Activated CD8-positive, alpha-beta memory T cell treated with anti-CD3 and anti-CD28 coated beads, Interleukin-2, amount 50 U/mL, for 24 hours (primary cell): ENCODE measurements around the gene WNT9A.
"Not testable (repeated sequence)": the region's sequence is repeated elsewhere in the genome, so short reads cannot be mapped to it uniquely, and the experiment has no call there.

Experiments
- DNase-seq: peaks from one replicate; pipeline ENCODE4 v3.0.0-alpha.2; 2020; ENCODE audit errors: extremely low read depth

Gene WNT9A

GRCh38 chr1:227910511-227911153 is 37.1 kb downstream of the WNT9A start:
- no peak for DNase-seq

GRCh38 chr1:227909923-227910328 is 37.8 kb downstream of the WNT9A start:
- DNase-seq, result not testable (repeated sequence)

GRCh38 chr1:227909188-227909587 is 38.5 kb downstream of the WNT9A start:
- no peak for DNase-seq

GRCh38 chr1:227908359-227908758 is 39.4 kb downstream of the WNT9A start:
- no peak for DNase-seq

- no peak for DNase-seq
Observed at GRCh38 chr1:227907439-227908015, 40.2 kb downstream of the WNT9A start.

- no peak for DNase-seq
Observed at GRCh38 chr1:227906550-227907071, 41.1 kb downstream of the WNT9A start.

- DNase-seq, result no peak
Observed at GRCh38 chr1:227905573-227906487, 41.9 kb downstream of the WNT9A start.

GRCh38 chr1:227904541-227905335 is 43.0 kb downstream of the WNT9A start:
- DNase-seq, result no peak

- DNase-seq, result no peak
Observed at GRCh38 chr1:227903614-227904501, 43.9 kb downstream of the WNT9A start.

GRCh38 chr1:227903061-227903521 is 44.6 kb downstream of the WNT9A start:
- DNase-seq, result no peak

- no peak for DNase-seq
Observed at GRCh38 chr1:227902641-227902990, 45.1 kb downstream of the WNT9A start.

GRCh38 chr1:227901906-227902640 is 45.7 kb downstream of the WNT9A start:
- no peak for DNase-seq

- no peak for DNase-seq
Observed at GRCh38 chr1:227901239-227901905, 46.4 kb downstream of the WNT9A start.

- DNase-seq, result no peak
Observed at GRCh38 chr1:227900571-227901051, 47.1 kb downstream of the WNT9A start.

- no peak for DNase-seq
Observed at GRCh38 chr1:227899820-227900449, 47.8 kb downstream of the WNT9A start.

GRCh38 chr1:227899141-227899819 is 48.5 kb downstream of the WNT9A start:
- no peak for DNase-seq

- no peak for DNase-seq
Observed at GRCh38 chr1:227898502-227899140, 49.1 kb downstream of the WNT9A start.
